ENCODE results near the gene CRTAP. TPM values are rescaled to one million over a fixed set of nuclear protein-coding genes. Genes with fewer than 3 reads are reported as not detected.

The CRTAP gene
- total and polyA plus RNA-seq, 2 of the 13 experiments (the other 11 are each of a cell fraction or from before 2014, with no cell fraction given): 54.2 to 119 TPM

GRCh38 chr3:33184863-33185262, 71.0 kb downstream of the CRTAP start (continued):
- TF ChIP-seq PATZ1 (CRISPR knock-in tag; IDR thresholded peaks at IDR 0.05): 0 out of 2 replicates have a peak, but pooled peaks have one; percentile 15
- peak; percentile 70 for TF ChIP-seq SAP130 (CRISPR knock-in tag; IDR thresholded peaks at IDR 0.05; ENCODE audit: low read depth)
- TF ChIP-seq NFE2L2 (IDR thresholded peaks at IDR 0.05; ENCODE audit: low read length): no peak
- TF ChIP-seq TERF1 (CRISPR knock-in tag; IDR thresholded peaks at IDR 0.05): no peak
- no peak for TF ChIP-seq REPIN1 (CRISPR knock-in tag; IDR thresholded peaks at IDR 0.05; ENCODE audit: borderline replicate concordance, low read depth)
- TF ChIP-seq SALL1 (CRISPR knock-in tag; IDR thresholded peaks at IDR 0.05): peak; percentile 50; the same call in 1 of the 2 replicates
- TF ChIP-seq, protein P1, sequence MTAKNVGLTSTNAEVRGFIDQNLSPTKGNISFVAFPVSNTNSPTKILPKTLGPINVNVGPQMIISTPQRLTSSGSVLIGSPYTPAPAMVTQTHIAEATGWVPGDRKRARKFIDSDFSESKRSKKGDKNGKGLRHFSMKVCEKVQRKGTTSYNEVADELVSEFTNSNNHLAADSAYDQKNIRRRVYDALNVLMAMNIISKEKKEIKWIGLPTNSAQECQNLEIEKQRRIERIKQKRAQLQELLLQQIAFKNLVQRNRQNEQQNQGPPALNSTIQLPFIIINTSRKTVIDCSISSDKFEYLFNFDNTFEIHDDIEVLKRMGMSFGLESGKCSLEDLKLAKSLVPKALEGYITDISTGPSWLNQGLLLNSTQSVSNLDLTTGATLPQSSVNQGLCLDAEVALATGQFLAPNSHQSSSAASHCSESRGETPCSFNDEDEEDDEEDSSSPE (CRISPR knock-in tag; IDR thresholded peaks at IDR 0.05): peak; percentile 29; the same call in 1 of the 2 replicates
- TF ChIP-seq ZNF441 (CRISPR knock-in tag; IDR thresholded peaks at IDR 0.05; ENCODE audit: borderline replicate concordance): 0 out of 2 replicates have a peak, but pooled peaks have one; percentile 47
- no peak for TF ChIP-seq JUN (CRISPR knock-in tag; IDR thresholded peaks at IDR 0.05)
- TF ChIP-seq NR2F6 (IDR thresholded peaks at IDR 0.05): no peak
- TF ChIP-seq NR2F6 (CRISPR knock-in tag; IDR thresholded peaks at IDR 0.05): peak; percentile 31; the same call in 1 of the 2 replicates
- TF ChIP-seq HDAC2 (CRISPR knock-in tag; IDR thresholded peaks at IDR 0.05): peak; percentile 40; the same call in 1 of the 2 replicates
- no peak for TF ChIP-seq ZNF530 (CRISPR knock-in tag; IDR thresholded peaks at IDR 0.05; ENCODE audit: low read depth)
- peak; percentile 49; the same call in 1 of the 2 replicates for TF ChIP-seq ELF3 (CRISPR knock-in tag; IDR thresholded peaks at IDR 0.05)
- 0 out of 2 replicates have a peak, but pooled peaks have one; percentile 31 for TF ChIP-seq POGZ (CRISPR knock-in tag; IDR thresholded peaks at IDR 0.05)
- TF ChIP-seq RARA (CRISPR knock-in tag; IDR thresholded peaks at IDR 0.05): peak; percentile 45; the same call in 1 of the 2 replicates
- peak; percentile 46; the same call in 1 of the 2 replicates for TF ChIP-seq TBX2 (CRISPR knock-in tag; IDR thresholded peaks at IDR 0.05; ENCODE audit: borderline replicate concordance)
- TF ChIP-seq, protein P2, sequence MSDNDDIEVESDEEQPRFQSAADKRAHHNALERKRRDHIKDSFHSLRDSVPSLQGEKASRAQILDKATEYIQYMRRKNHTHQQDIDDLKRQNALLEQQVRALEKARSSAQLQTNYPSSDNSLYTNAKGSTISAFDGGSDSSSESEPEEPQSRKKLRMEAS (IDR thresholded peaks at IDR 0.05): peak; percentile 60
- no peak for TF ChIP-seq ZNF326 (CRISPR knock-in tag; IDR thresholded peaks at IDR 0.05; ENCODE audit: borderline replicate concordance)
- TF ChIP-seq ZNF510 (CRISPR knock-in tag; IDR thresholded peaks at IDR 0.05; ENCODE audit: low read depth): no peak
- peak; percentile 60; the same call in 1 of the 2 replicates for TF ChIP-seq ZNF317 (CRISPR knock-in tag; IDR thresholded peaks at IDR 0.05)
- no peak for TF ChIP-seq SOX13 (IDR thresholded peaks at IDR 0.05)
- peak in 1 of 2 experiments; percentile 47; a peak in 1 of 4 replicates for TF ChIP-seq SOX13 (CRISPR knock-in tag; conservative IDR thresholded peaks at IDR 0.05 in 1 of 2, IDR thresholded peaks at IDR 0.05 in 1 of 2)
- TF ChIP-seq, protein P3, sequence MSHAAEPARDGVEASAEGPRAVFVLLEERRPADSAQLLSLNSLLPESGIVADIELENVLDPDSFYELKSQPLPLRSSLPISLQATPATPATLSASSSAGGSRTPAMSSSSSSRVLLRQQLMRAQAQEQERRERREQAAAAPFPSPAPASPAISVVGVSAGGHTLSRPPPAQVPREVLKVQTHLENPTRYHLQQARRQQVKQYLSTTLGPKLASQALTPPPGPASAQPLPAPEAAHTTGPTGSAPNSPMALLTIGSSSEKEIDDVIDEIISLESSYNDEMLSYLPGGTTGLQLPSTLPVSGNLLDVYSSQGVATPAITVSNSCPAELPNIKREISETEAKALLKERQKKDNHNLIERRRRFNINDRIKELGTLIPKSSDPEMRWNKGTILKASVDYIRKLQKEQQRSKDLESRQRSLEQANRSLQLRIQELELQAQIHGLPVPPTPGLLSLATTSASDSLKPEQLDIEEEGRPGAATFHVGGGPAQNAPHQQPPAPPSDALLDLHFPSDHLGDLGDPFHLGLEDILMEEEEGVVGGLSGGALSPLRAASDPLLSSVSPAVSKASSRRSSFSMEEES (CRISPR knock-in tag; IDR thresholded peaks at IDR 0.05): peak; percentile 97
- no peak for TF ChIP-seq SOX6 (IDR thresholded peaks at IDR 0.05)
- no peak for TF ChIP-seq SOX6 (CRISPR knock-in tag; IDR thresholded peaks at IDR 0.05)
- TF ChIP-seq ZEB1 (IDR thresholded peaks at IDR 0.05; ENCODE audit: insufficient replicate concordance, low read depth): no peak
- peak; percentile 56; the same call in 1 of the 2 replicates for TF ChIP-seq ERF (CRISPR knock-in tag; IDR thresholded peaks at IDR 0.05)

Measured in HepG2 (cell line).